Right lung (tissue), 5 donors: ENCODE measurements around the gene PRSS58. TPM values are rescaled to one million over a fixed set of nuclear protein-coding genes. Genes with fewer than 3 reads are reported as not detected.

Experiments used
- polyA plus RNA-seq, 5 donors: library from polyadenylated mRNA; unstranded; fragments of 120-200 nt; gene quantifications; one replicate each; pipeline versions ENCODE4 v1.2.1 to v1.2.3, GENCODE V29; 2013; ENCODE audit warnings: inconsistent platforms in 1 of 5, low replicate concordance in 1 of 5; ENCODE audit not compliant: insufficient read length in 5 of 5, insufficient read depth in 1 of 5

PRSS58 gene
- polyA plus RNA-seq, 5 donors = not detected

Other genes with a start within 250 kb of the PRSS58 start
- under 1 TPM; 0.03 to 0.30 (median 0.18) TPM for gene MGAM2, start 146.3 kb downstream of the PRSS58 start, polyA plus RNA-seq